Neuron (in vitro differentiated cells): Measurements from ENCODE around the gene ARHGAP31.

ENCODE experiments used
- H2AFZ ChIP-seq: one replicate; pipeline ENCODE4 v1.6.1; 2013; ENCODE audit warnings: low read depth, mild to moderate bottlenecking, inconsistent platforms, low read length, moderate library complexity
- H3K27me3 ChIP-seq: one replicate; pipeline ENCODE4 v1.6.1; 2013; ENCODE audit warnings: low read length; ENCODE audit not compliant: insufficient read depth
- H3K36me3 ChIP-seq: one replicate; pipeline ENCODE4 v1.6.1; 2013; ENCODE audit warnings: low read length; ENCODE audit not compliant: insufficient read depth
- H3K4me1 ChIP-seq: one replicate; pipeline ENCODE4 v1.6.1; 2013; ENCODE audit warnings: low read length; ENCODE audit not compliant: insufficient read depth
- H3K4me3 ChIP-seq: 2 replicates; pipeline ENCODE4 v1.5.1; 2013; ENCODE audit warnings: mild to moderate bottlenecking, low read length, moderate library complexity
- H3K9me3 ChIP-seq: one replicate; pipeline ENCODE4 v1.6.1; 2013; ENCODE audit warnings: low read length

Gene ARHGAP31

GRCh38 chr3:119428538-119428937 is 134.4 kb downstream of the ARHGAP31 start:
- no peaks in the 10 kb centered on the region for H3K4me1 ChIP-seq
- no peak overlapping the region for H3K4me3 ChIP-seq
- H2AFZ ChIP-seq = no peak overlapping the region
- peaks cover 15% of the 10 kb centered on the region for H3K9me3 ChIP-seq
- H3K27me3 ChIP-seq = no peaks in the 10 kb centered on the region
- peaks cover 42% of the 10 kb centered on the region for H3K36me3 ChIP-seq

- no peak overlapping the region for H3K4me3 ChIP-seq
- no peaks in the 10 kb centered on the region for H3K27me3 ChIP-seq
- no peak overlapping the region for H2AFZ ChIP-seq
- peaks cover 11% of the 10 kb centered on the region for H3K9me3 ChIP-seq
- peaks cover 90% of the 10 kb centered on the region for H3K36me3 ChIP-seq
- no peaks in the 10 kb centered on the region for H3K4me1 ChIP-seq
Observed at GRCh38 chr3:119433613-119434325, 139.6 kb downstream of the ARHGAP31 start.

GRCh38 chr3:119434703-119435102 is 140.5 kb downstream of the ARHGAP31 start:
- no peak overlapping the region for H3K4me3 ChIP-seq
- H2AFZ ChIP-seq = no peak overlapping the region
- peaks cover 10% of the 10 kb centered on the region for H3K9me3 ChIP-seq
- no peaks in the 10 kb centered on the region for H3K4me1 ChIP-seq
- H3K27me3 ChIP-seq = no peaks in the 10 kb centered on the region
- peaks cover 87% of the 10 kb centered on the region for H3K36me3 ChIP-seq

GRCh38 chr3:119436977-119437376 is 142.8 kb downstream of the ARHGAP31 start:
- Histone ChIP-seq H3K4me1 (no peaks in the 10 kb centered on the region), H3K36me3 (peaks cover 83% of the 10 kb centered on the region), H3K27me3 (no peaks in the 10 kb centered on the region), H3K9me3 (peaks cover 5% of the 10 kb centered on the region), H3K4me3 (no peak overlapping the region), H2AFZ (no peak overlapping the region)

- Histone ChIP-seq H3K9me3 (peaks cover 9% of the 10 kb centered on the region), H3K27me3 (no peaks in the 10 kb centered on the region), H3K4me1 (no peaks in the 10 kb centered on the region), H2AFZ (no peak overlapping the region), H3K36me3 (peaks cover 80% of the 10 kb centered on the region), H3K4me3 (no peak overlapping the region)
Observed at GRCh38 chr3:119437691-119438258, 143.6 kb downstream of the ARHGAP31 start.

GRCh38 chr3:119443179-119443578 is 149.0 kb downstream of the ARHGAP31 start:
- Histone ChIP-seq H2AFZ (no peak overlapping the region), H3K9me3 (peaks cover 12% of the 10 kb centered on the region), H3K4me3 (no peak overlapping the region), H3K4me1 (no peaks in the 10 kb centered on the region), H3K27me3 (no peaks in the 10 kb centered on the region), H3K36me3 (peaks cover 71% of the 10 kb centered on the region)

GRCh38 chr3:119444590-119444989 is 150.4 kb downstream of the ARHGAP31 start:
- H3K9me3 ChIP-seq = peaks cover 12% of the 10 kb centered on the region
- H3K36me3 ChIP-seq = peaks cover 71% of the 10 kb centered on the region
- no peaks in the 10 kb centered on the region for H3K4me1 ChIP-seq
- H3K27me3 ChIP-seq = no peaks in the 10 kb centered on the region
- no peak overlapping the region for H2AFZ ChIP-seq
- no peak overlapping the region for H3K4me3 ChIP-seq

GRCh38 chr3:119453822-119454221 is 159.6 kb downstream of the ARHGAP31 start:
- H3K4me3 ChIP-seq = no peak overlapping the region
- H3K9me3 ChIP-seq = no peaks in the 10 kb centered on the region
- H3K4me1 ChIP-seq = peaks cover 4% of the 10 kb centered on the region
- no peaks in the 10 kb centered on the region for H3K27me3 ChIP-seq
- peaks cover 72% of the 10 kb centered on the region for H3K36me3 ChIP-seq
- no peak overlapping the region for H2AFZ ChIP-seq

- H3K4me3 ChIP-seq = no peak overlapping the region
- peaks cover 6% of the 10 kb centered on the region for H3K4me1 ChIP-seq
- no peaks in the 10 kb centered on the region for H3K27me3 ChIP-seq
- no peaks in the 10 kb centered on the region for H3K9me3 ChIP-seq
- peaks cover 79% of the 10 kb centered on the region for H3K36me3 ChIP-seq
- H2AFZ ChIP-seq = no peak overlapping the region
Observed at GRCh38 chr3:119456469-119456868, 162.3 kb downstream of the ARHGAP31 start.

- H2AFZ ChIP-seq = no peak overlapping the region
- no peaks in the 10 kb centered on the region for H3K9me3 ChIP-seq
- peaks cover 78% of the 10 kb centered on the region for H3K36me3 ChIP-seq
- no peaks in the 10 kb centered on the region for H3K27me3 ChIP-seq
- no peak overlapping the region for H3K4me3 ChIP-seq
- peaks cover 13% of the 10 kb centered on the region for H3K4me1 ChIP-seq
Observed at GRCh38 chr3:119457246-119457645, 163.1 kb downstream of the ARHGAP31 start.

- no peaks in the 10 kb centered on the region for H3K9me3 ChIP-seq
- peak within 1 kb of the TSS; percentile 75 for H3K4me3 ChIP-seq
- no peaks in the 10 kb centered on the region for H3K27me3 ChIP-seq
- peaks cover 23% of the 10 kb centered on the region for H3K4me1 ChIP-seq
- H3K36me3 ChIP-seq = peaks cover 30% of the 10 kb centered on the region
- peak within 1 kb of the TSS; percentile 52 for H2AFZ ChIP-seq
Observed at GRCh38 chr3:119463171-119464169, 169.3 kb downstream of the ARHGAP31 start, which contains the start of gene TMEM39A. TMEM39A (minus strand) TSS chr3:119463615; CDS start chr3:119462074, 1,541 bp downstream.

- Histone ChIP-seq H2AFZ (peak overlapping the region; percentile 84), H3K36me3 (peaks cover 14% of the 10 kb centered on the region), H3K27me3 (no peaks in the 10 kb centered on the region), H3K4me1 (peaks cover 22% of the 10 kb centered on the region), H3K4me3 (peak overlapping the region; percentile 96), H3K9me3 (no peaks in the 10 kb centered on the region)
Observed at GRCh38 chr3:119468041-119468440, 173.9 kb downstream of the ARHGAP31 start.
